ENCODE measurements around the gene KRTAP2-2. TPM values are rescaled to one million over a fixed set of nuclear protein-coding genes. Genes with fewer than 3 reads are reported as not detected.
"Not testable (repeated sequence)": the region's sequence is repeated elsewhere in the genome, so short reads cannot be mapped to it uniquely, and the experiment has no call there.

KRTAP2-2 gene
- polyA plus RNA-seq, 2 of the 4 experiments (the other 2 are of a cell fraction) = not detected

DNA sequence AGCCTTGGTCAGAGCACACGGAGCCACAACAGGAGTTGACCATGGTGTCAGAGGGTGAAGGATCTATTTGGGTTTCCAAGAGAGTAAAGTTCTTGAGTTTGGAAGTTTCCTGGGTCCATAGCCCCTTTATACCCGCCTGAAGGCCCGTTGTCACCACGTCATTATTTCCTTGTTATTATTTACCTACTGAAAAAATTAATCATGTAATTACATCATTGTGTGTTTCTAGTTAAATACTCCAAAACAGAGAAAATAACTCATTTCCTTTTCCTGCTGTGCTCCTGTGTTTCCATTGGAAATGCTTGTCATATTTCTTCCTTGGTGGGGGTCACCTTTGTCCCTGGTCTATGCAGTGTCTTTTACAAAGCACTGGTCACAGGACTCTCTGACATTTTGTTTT is 43.0 kb upstream of the KRTAP2-2 start, which contains the start of gene KRTAP4-8 (continued):
- TF ChIP-seq ZFP36 (IDR thresholded peaks at IDR 0.05; ENCODE audit: borderline replicate concordance, partially characterized antibody) = no peak

DNA sequence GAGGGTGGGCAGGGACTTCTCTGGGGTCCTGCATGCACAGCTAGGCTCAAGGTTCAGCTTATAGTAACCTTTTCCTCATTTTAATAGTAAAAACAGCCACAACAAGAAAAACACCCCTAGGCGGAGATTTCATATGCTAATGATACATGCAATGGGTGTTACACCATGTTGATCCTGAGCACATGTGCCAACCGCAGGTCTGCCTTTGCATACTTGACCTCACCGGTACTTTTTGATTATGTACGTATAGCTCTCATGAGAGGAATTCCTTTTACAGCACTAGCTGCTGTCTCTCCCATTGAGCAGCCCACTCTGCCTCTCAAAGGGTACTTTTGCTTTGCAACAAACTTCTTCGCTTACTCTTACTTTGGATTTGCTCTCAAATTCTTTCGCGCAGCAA is 41.0 kb upstream of the KRTAP2-2 start:
- DNase-seq (ENCODE audit: low read depth in 1 of 2, low spot score in 1 of 2) (no peak), FAIRE-seq (no peak), ATAC-seq (no peak)
- Histone ChIP-seq H3K9me3 (no peaks in the 10 kb centered on the region), H3K4me3 (no peak overlapping the region), H3K4me1 (peaks cover 27% of the 10 kb centered on the region; the same call in 2 of the 3 replicates), H3K27ac (no peak overlapping the region), H3K4me2 (no peak overlapping the region)
- TF ChIP-seq CBX8 (IDR thresholded peaks at IDR 0.05) (no peak), GATA3 (IDR thresholded peaks at IDR 0.05; ENCODE audit: borderline replicate concordance) (no peak), TFCP2L1 (CRISPR knock-in tag; IDR thresholded peaks at IDR 0.05) (no peak), NFE2L2 (conservative IDR thresholded peaks at IDR 0.05; ENCODE audit: low read length) (no peak), ZSCAN20 (CRISPR knock-in tag; IDR thresholded peaks at IDR 0.05) (no peak), CBX2 (IDR thresholded peaks at IDR 0.05; ENCODE audit: borderline replicate concordance, low read depth) (no peak), ESRRA (IDR thresholded peaks at IDR 0.05; ENCODE audit: borderline replicate concordance, low read length) (no peak), RNF2 (IDR thresholded peaks at IDR 0.05; ENCODE audit: borderline replicate concordance, low read depth) (no peak), SMC3 (IDR thresholded peaks at IDR 0.05) (no peak), MYC (IDR thresholded peaks at IDR 0.05; ENCODE audit: borderline replicate concordance, low read length) (no peak), MAZ (IDR thresholded peaks at IDR 0.05; ENCODE audit: borderline replicate concordance, low read depth, low read length) (no peak), NPAS2 (CRISPR knock-in tag; IDR thresholded peaks at IDR 0.05; ENCODE audit: borderline replicate concordance) (no peak), RCOR1 (IDR thresholded peaks at IDR 0.05; ENCODE audit: low read depth, low read length) (no peak)
- TF ChIP-seq, protein P1, sequence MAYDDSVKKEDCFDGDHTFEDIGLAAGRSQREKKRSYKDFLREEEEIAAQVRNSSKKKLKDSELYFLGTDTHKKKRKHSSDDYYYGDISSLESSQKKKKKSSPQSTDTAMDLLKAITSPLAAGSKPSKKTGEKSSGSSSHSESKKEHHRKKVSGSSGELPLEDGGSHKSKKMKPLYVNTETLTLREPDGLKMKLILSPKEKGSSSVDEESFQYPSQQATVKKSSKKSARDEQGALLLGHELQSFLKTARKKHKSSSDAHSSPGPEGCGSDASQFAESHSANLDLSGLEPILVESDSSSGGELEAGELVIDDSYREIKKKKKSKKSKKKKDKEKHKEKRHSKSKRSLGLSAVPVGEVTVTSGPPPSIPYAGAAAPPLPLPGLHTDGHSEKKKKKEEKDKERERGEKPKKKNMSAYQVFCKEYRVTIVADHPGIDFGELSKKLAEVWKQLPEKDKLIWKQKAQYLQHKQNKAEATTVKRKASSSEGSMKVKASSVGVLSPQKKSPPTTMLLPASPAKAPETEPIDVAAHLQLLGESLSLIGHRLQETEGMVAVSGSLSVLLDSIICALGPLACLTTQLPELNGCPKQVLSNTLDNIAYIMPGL (CRISPR knock-in tag; IDR thresholded peaks at IDR 0.05; ENCODE audit: borderline replicate concordance) = no peak
- TF ChIP-seq, protein P2, sequence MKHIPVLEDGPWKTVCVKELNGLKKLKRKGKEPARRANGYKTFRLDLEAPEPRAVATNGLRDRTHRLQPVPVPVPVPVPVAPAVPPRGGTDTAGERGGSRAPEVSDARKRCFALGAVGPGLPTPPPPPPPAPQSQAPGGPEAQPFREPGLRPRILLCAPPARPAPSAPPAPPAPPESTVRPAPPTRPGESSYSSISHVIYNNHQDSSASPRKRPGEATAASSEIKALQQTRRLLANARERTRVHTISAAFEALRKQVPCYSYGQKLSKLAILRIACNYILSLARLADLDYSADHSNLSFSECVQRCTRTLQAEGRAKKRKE (CRISPR knock-in tag; IDR thresholded peaks at IDR 0.05; ENCODE audit: low read depth) = no peak
- TF ChIP-seq, protein P3, sequence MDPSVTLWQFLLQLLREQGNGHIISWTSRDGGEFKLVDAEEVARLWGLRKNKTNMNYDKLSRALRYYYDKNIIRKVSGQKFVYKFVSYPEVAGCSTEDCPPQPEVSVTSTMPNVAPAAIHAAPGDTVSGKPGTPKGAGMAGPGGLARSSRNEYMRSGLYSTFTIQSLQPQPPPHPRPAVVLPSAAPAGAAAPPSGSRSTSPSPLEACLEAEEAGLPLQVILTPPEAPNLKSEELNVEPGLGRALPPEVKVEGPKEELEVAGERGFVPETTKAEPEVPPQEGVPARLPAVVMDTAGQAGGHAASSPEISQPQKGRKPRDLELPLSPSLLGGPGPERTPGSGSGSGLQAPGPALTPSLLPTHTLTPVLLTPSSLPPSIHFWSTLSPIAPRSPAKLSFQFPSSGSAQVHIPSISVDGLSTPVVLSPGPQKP (IDR thresholded peaks at IDR 0.05; ENCODE audit: low read depth, low read length) = no peak
- CTCF ChIA-PET = no interaction called here
- POLR2A ChIA-PET = no interaction called here
- WGBS (ENCODE audit: missing lambda C conversion rate) = 92% methylated on average over 7 of the region's 7 CpGs

DNA sequence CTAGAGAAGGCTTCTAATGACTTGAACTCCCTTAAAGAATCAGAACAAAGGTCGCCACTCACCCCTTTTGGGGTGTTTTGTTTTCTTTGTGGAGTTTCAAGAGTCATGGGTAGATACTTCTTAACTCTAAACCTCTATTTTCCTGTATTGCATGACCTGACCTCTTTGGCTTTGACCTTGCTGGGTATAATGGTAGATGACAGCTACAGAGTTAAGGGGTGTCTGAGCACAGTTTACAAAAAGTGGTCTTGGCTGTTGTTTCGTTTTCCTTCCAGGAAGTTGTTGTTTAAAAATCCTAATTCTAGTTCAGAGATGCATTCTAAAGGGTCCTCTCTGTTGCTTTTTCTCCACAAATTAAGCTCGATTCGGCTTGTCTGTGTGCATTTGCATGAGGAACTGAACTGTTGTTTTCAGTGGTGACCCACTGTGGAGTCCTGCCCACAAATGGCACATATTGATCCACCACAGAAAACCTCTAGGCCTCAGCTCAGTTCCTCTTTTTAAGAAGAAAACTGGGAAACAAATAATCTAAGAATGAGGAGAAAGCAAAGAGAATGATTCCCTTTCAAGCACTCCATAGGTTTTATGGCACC is 33.8 kb upstream of the KRTAP2-2 start:
- H3K9me3 ChIP-seq; DNase-seq (ENCODE audit: low read depth in 1 of 2, low spot score in 1 of 2); H3K4me3 ChIP-seq; H3K4me2 ChIP-seq; H3K27ac ChIP-seq; ATAC-seq; CTCF ChIA-PET; H3K4me1 ChIP-seq; POLR2A ChIA-PET: not testable (repeated sequence)
- WGBS (ENCODE audit: missing lambda C conversion rate) = 59% methylated on average over 4 of the region's 4 CpGs
- peak; percentile 64; the same call in 1 of the 2 replicates for TF ChIP-seq CBX8 (IDR thresholded peaks at IDR 0.05)
- FAIRE-seq = peak; percentile 65

DNA sequence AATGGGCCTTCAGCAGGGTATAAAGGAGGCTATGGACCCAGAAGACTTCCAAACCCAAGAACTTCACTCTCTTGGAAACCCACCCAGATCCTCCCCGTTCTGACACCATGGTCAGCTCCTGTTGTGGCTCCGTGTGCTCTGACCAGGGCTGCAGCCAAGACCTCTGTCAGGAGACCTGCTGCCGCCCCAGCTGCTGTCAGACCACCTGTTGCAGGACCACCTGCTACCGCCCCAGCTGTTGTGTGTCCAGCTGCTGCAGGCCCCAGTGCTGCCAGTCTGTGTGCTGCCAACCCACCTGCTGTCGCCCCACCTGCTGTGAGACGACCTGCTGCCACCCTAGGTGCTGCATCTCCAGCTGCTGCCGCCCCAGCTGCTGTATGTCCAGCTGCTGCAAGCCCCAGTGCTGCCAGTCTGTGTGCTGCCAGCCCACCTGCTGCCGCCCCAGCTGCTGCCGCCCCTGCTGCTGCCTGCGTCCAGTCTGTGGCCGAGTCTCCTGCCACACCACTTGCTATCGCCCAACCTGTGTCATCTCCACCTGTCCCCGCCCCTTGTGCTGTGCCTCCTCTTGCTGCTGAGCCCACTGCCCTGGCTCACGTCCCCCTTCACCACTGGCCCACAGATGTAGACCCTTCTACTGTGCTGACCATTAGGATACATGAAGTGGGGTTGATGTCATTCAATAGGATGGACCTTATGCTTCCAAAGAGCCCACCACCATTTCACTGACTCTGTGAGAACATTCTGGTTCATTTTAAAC is 29.2 kb upstream of the KRTAP2-2 start, which contains the start of gene KRTAP4-7:
KRTAP4-7 (plus strand) TSS at position 51 of the 757 bp plus-strand sequence; CDS start at position 108, 57 bp downstream.
- H3K4me3 ChIP-seq; ATAC-seq; H3K9me3 ChIP-seq; POLR2A ChIA-PET; FAIRE-seq; DNase-seq (ENCODE audit: low read depth in 1 of 2, low spot score in 1 of 2): not testable (repeated sequence)
- peaks cover 12% of the 10 kb centered on the region for H3K4me1 ChIP-seq
- CTCF ChIA-PET = interaction anchor here (1.4 kb wide), 1 partner anchor 465 kb away, joined by 3 read pairs; no protein-coding TSS in a partner anchor
- H3K27ac ChIP-seq = peak within 1 kb of the TSS in 1 of 2 experiments; percentile 9; a peak in 1 of 6 replicates
- peak within 1 kb of the TSS; percentile 5; the same call in 2 of the 3 replicates for H3K4me2 ChIP-seq
- 89% methylated on average over 11 of the region's 14 CpGs for WGBS (ENCODE audit: missing lambda C conversion rate)

DNA sequence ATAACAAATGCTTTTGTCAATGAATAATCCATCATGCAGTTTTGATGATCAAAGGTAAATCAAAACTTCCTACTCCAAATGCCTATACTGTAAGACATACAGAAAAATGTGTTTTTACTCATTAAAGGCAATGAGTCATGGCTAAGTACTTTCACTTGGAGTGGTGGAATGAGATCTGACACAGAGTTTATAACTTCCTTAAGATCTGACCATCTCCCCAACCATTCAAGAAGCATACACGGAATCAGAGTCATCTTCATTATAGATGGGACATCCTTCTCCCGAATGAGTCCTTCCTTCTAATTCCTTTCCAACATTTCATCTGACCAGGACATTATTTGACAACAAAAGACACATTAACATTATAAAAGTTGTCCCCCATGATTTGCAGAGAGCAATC is 28.4 kb upstream of the KRTAP2-2 start:
- ATAC-seq = peak in 1 of 2 experiments; percentile 68; a peak in 3 of 6 replicates
- peak; percentile 100 for FAIRE-seq
- H3K4me2 ChIP-seq; POLR2A ChIA-PET; DNase-seq (ENCODE audit: low read depth in 1 of 2, low spot score in 1 of 2); H3K27ac ChIP-seq; H3K9me3 ChIP-seq; CTCF ChIA-PET; H3K4me3 ChIP-seq: not testable (repeated sequence)
- peaks cover 12% of the 10 kb centered on the region for H3K4me1 ChIP-seq
- WGBS (ENCODE audit: missing lambda C conversion rate) = 4% methylated on average over 2 of the region's 2 CpGs
